HG03442 (cell line): ENCODE data around the gene LARP6.

Source experiments
- ATAC-seq: cut with Tn5 transposase; IDR thresholded peaks from one replicate; pipeline ENCODE4 v1.9.1; 2021; ENCODE audit warnings: mild to moderate bottlenecking, moderate library complexity; ENCODE audit not compliant: unreplicated experiment

The LARP6 gene

GRCh38 chr15:70796516-70797310 lies 57.2 kb downstream of the LARP6 start:
- no peak for ATAC-seq

DNA sequence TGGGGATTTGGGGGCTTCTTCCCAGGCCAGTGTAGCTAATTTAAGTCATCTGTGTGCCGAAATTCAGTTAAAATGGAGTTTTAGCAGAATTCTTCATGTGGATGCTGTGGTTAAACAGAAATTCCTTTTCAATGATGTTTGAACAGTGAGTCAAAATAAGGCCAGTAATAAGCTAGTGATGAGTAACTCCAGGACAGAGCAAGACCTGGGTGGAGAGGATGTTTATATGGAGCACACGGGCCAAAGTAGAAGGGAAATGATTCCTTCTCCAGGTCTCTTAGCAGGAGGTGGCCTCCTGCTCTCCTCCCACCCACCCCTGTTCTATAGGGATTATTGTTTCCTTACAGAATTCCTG lies 58.7 kb downstream of the LARP6 start:
- ATAC-seq: no peak

- no peak for ATAC-seq
Measured at GRCh38 chr15:70794596-70795310, 59.2 kb downstream of the LARP6 start.

DNA sequence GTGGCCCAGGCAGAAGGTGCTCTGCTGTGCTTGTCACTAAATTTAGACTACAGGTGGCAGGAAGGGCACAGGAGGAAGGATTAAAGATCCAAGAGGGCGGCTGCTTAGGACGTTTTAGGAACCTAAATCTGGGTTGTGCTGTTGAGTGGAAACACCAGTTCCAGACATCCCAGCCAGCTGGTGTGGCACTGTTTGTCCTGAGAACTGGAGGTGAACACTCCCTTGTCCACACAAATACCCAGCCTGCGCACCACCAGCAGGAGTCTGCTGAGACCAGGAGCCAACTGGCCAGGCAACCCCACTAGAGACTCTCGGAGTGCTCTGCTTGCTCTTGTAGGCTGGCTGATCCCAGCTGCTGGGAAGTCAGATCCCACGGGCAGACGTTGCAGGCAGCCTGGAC lies 60.3 kb downstream of the LARP6 start:
- no peak for ATAC-seq

DNA sequence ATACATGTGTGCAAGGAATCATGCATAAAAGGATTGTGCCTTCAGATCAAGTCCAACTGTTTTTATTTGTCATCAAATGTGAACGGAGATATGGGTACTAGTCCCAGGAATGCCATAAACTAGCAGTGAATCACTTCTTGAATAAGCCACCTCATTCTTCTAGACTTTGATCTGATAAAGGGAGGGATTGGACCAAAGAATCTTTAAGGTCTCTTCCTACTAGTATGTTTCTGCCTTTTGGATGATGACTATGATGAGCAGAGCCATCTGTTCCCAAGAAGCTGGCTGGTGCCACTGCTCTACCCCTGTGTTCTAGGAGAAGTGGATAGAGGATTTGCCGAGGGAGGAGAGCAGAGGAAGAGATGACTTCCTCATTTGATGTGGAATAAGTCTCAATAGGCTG lies 61.8 kb downstream of the LARP6 start:
- no peak for ATAC-seq

DNA sequence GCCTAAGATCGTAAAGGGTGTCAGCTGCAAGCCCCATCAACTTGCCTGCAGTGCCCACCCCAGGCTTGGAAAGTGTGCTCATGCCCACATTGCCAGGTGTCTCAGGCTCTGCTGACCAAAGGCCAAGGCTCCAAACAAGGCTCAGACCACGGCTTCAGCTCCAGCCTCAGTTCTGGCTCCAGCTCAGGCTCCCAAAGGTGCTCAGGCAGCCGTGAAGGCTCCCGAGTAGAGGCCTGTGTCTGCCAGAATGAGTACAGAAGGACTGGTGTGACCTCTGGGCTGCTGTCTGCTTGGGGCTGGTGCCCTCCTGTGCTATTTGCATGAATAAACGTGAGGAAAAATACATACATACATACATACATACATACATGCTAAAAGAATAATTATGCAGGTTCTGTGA lies 62.7 kb downstream of the LARP6 start:
- ATAC-seq: no peak

GRCh38 chr15:70789213-70789612 lies 64.7 kb downstream of the LARP6 start:
- ATAC-seq: no peak

DNA sequence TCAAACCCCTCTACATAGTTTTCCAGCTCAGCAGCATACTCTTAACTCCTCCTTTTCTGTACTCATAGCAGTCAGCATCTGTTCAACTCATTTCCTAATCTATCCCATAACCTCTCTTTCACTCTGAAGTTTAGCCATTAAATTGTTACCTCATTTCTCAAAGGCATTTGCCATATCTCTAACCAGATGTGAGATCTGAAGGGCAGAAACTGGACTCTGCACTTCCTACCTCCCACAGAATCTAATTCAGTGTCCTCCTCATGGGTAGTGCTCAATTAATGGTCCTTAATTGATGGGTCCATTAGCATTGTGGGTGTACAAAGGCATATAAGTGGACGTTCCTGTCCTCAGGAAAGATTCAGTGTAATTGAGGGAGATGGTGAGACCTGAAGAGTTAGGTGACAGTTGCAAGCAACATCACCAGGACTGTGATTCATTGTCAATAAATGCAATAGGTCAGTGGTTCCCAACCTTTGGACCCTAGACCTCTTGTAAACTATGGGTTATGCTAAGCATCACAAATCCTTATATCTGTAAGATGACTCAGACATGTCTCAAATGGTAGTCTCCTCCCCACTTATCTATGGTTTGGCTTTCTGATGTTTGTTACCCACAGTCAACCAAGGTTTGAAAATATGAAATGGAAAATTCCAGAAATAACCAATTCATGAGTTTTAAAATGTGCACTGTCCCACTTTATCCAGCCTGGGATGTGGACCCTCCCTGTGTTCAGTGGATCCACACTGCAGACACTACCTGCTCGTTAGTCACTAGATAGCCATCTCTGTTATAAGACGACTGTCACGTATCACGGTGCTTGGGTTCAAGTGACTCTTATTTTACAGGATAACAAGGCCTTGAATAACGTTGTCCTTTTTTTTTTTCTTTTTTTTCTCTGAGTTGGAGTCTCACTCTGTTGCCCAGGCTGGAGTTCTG lies 65.6 kb downstream of the LARP6 start:
- no peak for ATAC-seq

DNA sequence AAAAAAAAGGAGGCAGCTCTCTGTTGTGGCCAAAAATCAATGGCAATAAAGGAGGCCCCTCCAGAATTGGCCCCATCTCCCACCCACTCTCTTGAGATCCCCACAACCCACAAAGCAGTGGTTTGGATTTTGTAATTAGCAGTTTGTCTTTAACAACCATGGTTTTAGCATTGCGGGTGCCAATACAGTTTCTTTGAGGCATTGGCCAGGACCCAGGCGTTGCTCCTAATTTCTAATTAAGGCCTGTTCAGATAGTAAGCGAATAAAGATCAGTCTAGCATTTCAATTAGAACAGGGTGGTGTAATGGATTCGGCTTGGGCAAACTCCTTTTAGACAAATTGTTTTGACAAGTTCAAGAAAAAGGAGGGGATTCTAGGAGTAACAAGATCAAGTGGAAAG lies 67.0 kb downstream of the LARP6 start:
- ATAC-seq: no peak

DNA sequence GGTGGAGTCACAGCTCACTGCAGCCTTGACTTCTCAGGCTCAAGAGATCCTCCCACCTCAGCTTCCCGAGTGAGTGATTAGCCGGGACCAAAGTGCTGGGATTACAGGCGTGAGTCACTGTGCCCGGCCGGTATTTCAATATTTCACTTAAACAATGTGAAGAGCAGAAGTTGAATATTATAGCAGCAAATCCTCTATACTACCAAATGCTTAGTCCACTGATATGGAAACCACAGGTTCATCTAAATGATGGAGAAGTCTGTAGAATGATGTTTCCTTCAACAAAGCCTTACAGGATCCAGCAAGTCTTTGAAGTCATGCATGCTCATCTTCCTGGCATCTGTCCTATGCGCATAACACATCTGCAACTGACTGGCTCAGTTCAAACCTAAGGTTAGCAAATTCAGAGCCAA lies 70.3 kb downstream of the LARP6 start:
- no peak for ATAC-seq

DNA sequence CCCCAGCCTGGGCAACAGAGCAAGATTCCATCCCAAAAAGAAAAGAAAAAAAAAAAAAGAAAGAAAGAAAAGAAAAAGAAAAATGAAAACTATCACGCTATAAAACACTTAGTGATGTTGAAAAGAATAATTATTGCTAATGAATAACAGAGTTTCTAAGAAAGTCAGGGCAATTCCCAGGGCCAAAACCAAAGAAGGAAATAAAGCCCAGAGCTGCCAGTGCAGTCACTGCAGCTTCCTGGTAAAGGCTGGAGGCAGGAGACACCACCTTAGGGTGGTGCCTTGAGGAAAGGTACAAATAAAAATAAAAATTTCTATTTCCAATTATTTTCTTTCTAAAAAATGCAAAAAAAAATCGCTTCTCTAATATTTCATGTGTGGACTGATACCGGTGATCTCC lies 70.9 kb downstream of the LARP6 start:
- ATAC-seq: no peak

DNA sequence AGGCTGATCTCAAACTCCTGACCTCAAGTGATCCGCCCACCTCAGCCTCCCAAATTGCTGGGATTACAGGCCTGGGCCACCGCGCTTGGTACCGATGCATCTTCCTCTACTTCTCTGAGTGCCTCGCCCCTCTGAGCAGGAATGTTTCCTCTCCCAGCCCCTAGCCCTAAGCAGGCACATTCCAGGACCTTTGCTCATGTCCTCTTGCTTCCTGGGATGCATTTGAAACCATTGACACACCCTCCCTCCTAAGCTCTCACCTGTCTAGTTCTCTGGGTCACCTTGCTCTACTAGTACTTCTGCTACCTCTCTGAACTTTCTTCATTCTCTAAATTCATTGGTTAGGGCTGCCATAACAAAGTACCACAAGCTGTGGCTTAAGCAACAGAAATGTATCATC lies 72.7 kb downstream of the LARP6 start:
- no peak for ATAC-seq
